LNCaP clone FGC (cell line): ENCODE measurements around the gene TMEM120A.

ENCODE experiments used
- DNase-seq: peaks from one replicate; pipeline ENCODE4 v3.0.0-alpha.2; 2011; ENCODE audit warnings: low read depth
- H3K4me3 ChIP-seq: 2 replicates; pipeline ENCODE4 v1.5.1; 2011; ENCODE audit warnings: mild to moderate bottlenecking, low read depth, low read length, control low read depth
- TF ChIP-seq, protein P1 (sequence below): IDR thresholded peaks from 2 replicates; pipeline ENCODE4 v1.5.1; 2012; ENCODE audit warnings: mild to moderate bottlenecking; ENCODE audit not compliant: control insufficient read depth, insufficient read depth; ENCODE audit errors: extremely low read depth

TMEM120A gene

DNA sequence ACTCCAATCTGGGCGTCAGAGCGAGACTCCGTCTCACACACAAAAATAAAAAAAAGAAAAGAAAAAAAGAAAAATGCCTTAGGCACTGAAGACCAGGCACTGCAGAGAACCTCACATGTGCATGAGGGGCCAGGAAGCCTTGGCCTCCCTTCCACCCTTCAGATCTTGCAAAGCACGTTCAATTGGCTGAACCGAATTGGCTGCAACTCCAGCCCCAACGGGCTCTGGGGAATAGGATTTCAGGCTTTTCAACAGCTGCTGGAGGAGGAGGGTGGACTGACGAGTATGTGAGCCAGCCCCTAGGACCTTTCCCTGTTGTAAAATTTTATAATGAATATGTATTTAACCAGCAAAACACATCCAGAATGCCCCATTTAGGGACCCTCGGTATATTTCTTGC is 16.7 kb downstream of the TMEM120A start:
- TF ChIP-seq, protein P1, sequence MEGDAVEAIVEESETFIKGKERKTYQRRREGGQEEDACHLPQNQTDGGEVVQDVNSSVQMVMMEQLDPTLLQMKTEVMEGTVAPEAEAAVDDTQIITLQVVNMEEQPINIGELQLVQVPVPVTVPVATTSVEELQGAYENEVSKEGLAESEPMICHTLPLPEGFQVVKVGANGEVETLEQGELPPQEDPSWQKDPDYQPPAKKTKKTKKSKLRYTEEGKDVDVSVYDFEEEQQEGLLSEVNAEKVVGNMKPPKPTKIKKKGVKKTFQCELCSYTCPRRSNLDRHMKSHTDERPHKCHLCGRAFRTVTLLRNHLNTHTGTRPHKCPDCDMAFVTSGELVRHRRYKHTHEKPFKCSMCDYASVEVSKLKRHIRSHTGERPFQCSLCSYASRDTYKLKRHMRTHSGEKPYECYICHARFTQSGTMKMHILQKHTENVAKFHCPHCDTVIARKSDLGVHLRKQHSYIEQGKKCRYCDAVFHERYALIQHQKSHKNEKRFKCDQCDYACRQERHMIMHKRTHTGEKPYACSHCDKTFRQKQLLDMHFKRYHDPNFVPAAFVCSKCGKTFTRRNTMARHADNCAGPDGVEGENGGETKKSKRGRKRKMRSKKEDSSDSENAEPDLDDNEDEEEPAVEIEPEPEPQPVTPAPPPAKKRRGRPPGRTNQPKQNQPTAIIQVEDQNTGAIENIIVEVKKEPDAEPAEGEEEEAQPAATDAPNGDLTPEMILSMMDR = no peak
- DNase-seq = no peak
- H3K4me3 ChIP-seq = no peak overlapping the region

GRCh38 chr7:75971961-75972763 is 22.2 kb downstream of the TMEM120A start:
- TF ChIP-seq, protein P1 = no peak
- no peak for DNase-seq
- no peak overlapping the region for H3K4me3 ChIP-seq

DNA sequence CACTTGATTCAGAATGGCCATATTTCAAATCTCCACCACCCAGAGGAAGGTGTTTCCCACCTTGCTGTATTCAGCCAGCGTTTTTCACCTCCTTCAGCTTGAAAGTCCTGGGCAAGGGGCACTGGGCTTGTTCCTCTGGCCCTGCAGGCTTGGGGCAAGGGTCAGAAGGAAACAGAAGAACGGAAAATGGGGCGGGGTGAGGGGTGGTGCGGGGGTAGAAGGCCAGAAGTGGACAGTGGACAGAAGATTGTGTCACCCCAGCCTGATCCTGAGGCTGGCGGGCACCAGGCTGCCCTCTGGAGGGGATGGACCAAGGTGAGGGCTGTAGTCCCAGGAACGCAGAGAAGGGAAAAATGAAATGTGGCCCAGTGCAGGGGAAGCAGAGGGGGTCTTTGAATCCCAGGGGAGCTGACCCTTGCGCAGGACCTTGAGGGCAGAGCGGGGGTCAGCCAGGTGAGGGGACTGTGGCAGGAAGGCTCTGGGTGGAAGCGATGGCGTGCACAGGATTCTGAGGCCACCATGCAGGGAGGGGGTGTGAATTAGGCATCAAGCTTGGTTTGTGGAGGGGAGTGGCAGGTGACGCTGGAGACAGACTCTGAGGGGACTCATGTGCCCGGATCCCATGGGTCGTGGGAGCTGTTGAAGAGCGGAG is 23.0 kb downstream of the TMEM120A start:
- DNase-seq = no peak
- TF ChIP-seq, protein P1 = no peak

GRCh38 chr7:75969704-75970498 is 24.5 kb downstream of the TMEM120A start:
- H3K4me3 ChIP-seq = no peak overlapping the region
- no peak for DNase-seq
- TF ChIP-seq, protein P1 = no peak

More for the DNA sequence above, 23.0 kb downstream of the TMEM120A start:
- H3K4me3 ChIP-seq = no peak overlapping the region

GRCh38 chr7:75969182-75969581 is 25.2 kb downstream of the TMEM120A start:
- TF ChIP-seq, protein P1 = no peak
- no peak overlapping the region for H3K4me3 ChIP-seq
- no peak for DNase-seq

DNA sequence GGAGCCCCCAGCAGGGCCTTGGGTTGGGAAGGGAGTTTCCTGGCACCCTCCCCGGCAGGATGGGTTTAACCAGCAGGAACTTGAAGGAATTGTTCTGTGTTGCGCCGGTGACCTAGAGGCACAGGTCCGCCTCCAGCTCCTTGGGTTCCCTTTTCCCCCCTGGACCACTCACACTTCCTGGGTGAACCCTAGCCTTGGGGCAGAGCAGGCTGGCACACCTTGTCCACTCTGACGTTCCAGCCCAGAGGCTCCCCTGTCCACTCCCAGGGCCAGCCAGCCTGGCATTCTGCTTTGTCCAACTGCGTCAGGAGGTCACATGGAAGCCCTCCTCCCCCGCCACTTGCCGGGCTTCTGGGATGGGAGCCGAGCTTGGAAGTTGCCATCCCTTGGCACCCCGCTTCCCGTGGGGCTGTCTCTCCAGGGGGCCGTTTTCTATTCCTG is 25.8 kb downstream of the TMEM120A start:
- TF ChIP-seq, protein P1 = no peak
- H3K4me3 ChIP-seq = no peak overlapping the region
- DNase-seq = no peak
